A673 (cell line): Measurements from ENCODE around the gene ST6GALNAC6. TPM values are rescaled to one million over a fixed set of nuclear protein-coding genes. Genes with fewer than 3 reads are reported as not detected.

Source experiments
- BruUV-seq: library from RNA; stranded (reverse); fragments of 400-500 nt; replicated peaks from 2 replicates; lab custom pipeline; 2021; lab: Mats Ljungman, UMichigan
- CTCF ChIA-PET: fragments of 300-600 bp; sonication (Branson Sonifier 250); formaldehyde crosslinking; loops from one replicate; lab custom pipeline; 2022; ENCODE audit warnings: antibody characterized with exemption; lab: Charles Lee
- POLR2A ChIA-PET: fragments of 300-600 bp; sonication (Branson Sonifier 250); formaldehyde crosslinking; loops from one replicate; lab custom pipeline; 2022; ENCODE audit warnings: antibody characterized with exemption; ENCODE audit not compliant: low non-redundant PET; lab: Charles Lee
- DNase-seq: peaks from one replicate; pipeline ENCODE4 v3.0.0-alpha.2; 2015; ENCODE audit warnings: low spot score
- H3K27ac ChIP-seq: fragments of 200-600 bp; sonication (generic); 2 replicates; pipeline ENCODE4 v1.5.1; 2016; ENCODE audit warnings: mixed run types, low read depth, mild to moderate bottlenecking, mixed read lengths, antibody characterized with exemption, low read length; ENCODE audit not compliant: poor library complexity, severe bottlenecking
- H3K27me3 ChIP-seq: fragments of 200-600 bp; sonication (generic); replicated peaks from 2 replicates; pipeline ENCODE4 v1.6.1; 2017; ENCODE audit warnings: mixed run types, low read depth, mild to moderate bottlenecking, mixed read lengths, antibody characterized with exemption, low read length; ENCODE audit not compliant: insufficient read depth, poor library complexity
- H3K36me3 ChIP-seq: fragments of 200-600 bp; sonication (generic); 2 replicates; pipeline ENCODE4 v1.6.1; 2016; ENCODE audit warnings: mixed run types, mild to moderate bottlenecking, mixed read lengths, antibody characterized with exemption, low read length; ENCODE audit not compliant: insufficient read depth, poor library complexity, severe bottlenecking
- H3K4me1 ChIP-seq: fragments of 200-600 bp; sonication (generic); 2 replicates; pipeline ENCODE4 v1.6.1; 2017; ENCODE audit warnings: mixed run types, mild to moderate bottlenecking, mixed read lengths, antibody characterized with exemption, low read length; ENCODE audit not compliant: insufficient read depth, poor library complexity, severe bottlenecking
- H3K4me3 ChIP-seq: fragments of 200-600 bp; sonication (generic); 2 replicates; pipeline ENCODE4 v1.5.1; 2016; ENCODE audit warnings: low read depth, mixed run types, mild to moderate bottlenecking, mixed read lengths, low read length; ENCODE audit not compliant: poor library complexity, severe bottlenecking
- H3K9me3 ChIP-seq: fragments of 200-600 bp; sonication (generic); 2 replicates; pipeline ENCODE4 v1.6.1; 2016; ENCODE audit warnings: mixed run types, low read depth, mild to moderate bottlenecking, mixed read lengths, antibody characterized with exemption, low read length; ENCODE audit not compliant: poor library complexity, severe bottlenecking
- CTCF ChIP-seq: fragments of 300-800, 200-600 bp; sonication (generic); conservative IDR thresholded peaks from 2 replicates; pipeline ENCODE4 v1.5.1; 2017; ENCODE audit warnings: low read depth, mild to moderate bottlenecking, antibody characterized with exemption, low read length, moderate library complexity, mixed read lengths
- EZH2 ChIP-seq: fragments of 200-600 bp; sonication (generic); IDR thresholded peaks from 2 replicates; pipeline ENCODE4 v1.6.1; 2017; ENCODE audit warnings: borderline replicate concordance, low read depth, mild to moderate bottlenecking, mixed read lengths, antibody characterized with exemption, low read length; ENCODE audit not compliant: poor library complexity, severe bottlenecking
- intact Hi-C: fragments of 100-400 bp; cut with micrococcal nuclease; formaldehyde crosslinking; loops from one replicate; pipeline ENCODE4 v1.10.0; 2022; ENCODE audit not compliant: unreplicated experiment
- total RNA-seq: library from RNA; stranded (reverse); gene quantifications from 2 replicates; pipeline ENCODE4 v1.2.3, GENCODE V29; 2021

Gene ST6GALNAC6
- total RNA-seq, 1 experiment from 2014 or later: 34.7 TPM

GRCh38 chr9:127873886-127874285 lies 25.5 kb downstream of the ST6GALNAC6 start:
- H3K36me3 ChIP-seq: no peaks in the 10 kb centered on the region
- DNase-seq: no peak
- H3K4me3 ChIP-seq: no peak overlapping the region
- POLR2A ChIA-PET: no interaction called here
- intact Hi-C loops: no loop called here
- peaks cover 18% of the 10 kb centered on the region for H3K4me1 ChIP-seq
- H3K27ac ChIP-seq: no peak overlapping the region
- no TSS peak for BruUV-seq
- TF ChIP-seq EZH2: no peak
- no peak for TF ChIP-seq CTCF
- CTCF ChIA-PET: no interaction called here
- no peaks in the 10 kb centered on the region for H3K9me3 ChIP-seq
- H3K27me3 ChIP-seq: no peaks in the 10 kb centered on the region

- Histone ChIP-seq H3K4me3 (no peak overlapping the region), H3K27me3 (no peaks in the 10 kb centered on the region), H3K27ac (no peak overlapping the region), H3K36me3 (no peaks in the 10 kb centered on the region), H3K9me3 (no peaks in the 10 kb centered on the region), H3K4me1 (peaks cover 12% of the 10 kb centered on the region)
- ChIA-PET CTCF (no interaction called here), POLR2A (no interaction called here)
- BruUV-seq: no TSS peak
- intact Hi-C loops: no loop called here
- no peak for DNase-seq
- TF ChIP-seq CTCF (no peak), EZH2 (no peak)
These were observed 26.1 kb downstream of the ST6GALNAC6 start for GRCh38 chr9:127873223-127873691.

- CTCF ChIA-PET: interaction anchor here (0.7 kb wide), 1 partner anchor 287 kb away, joined by 3 read pairs; no protein-coding TSS in a partner anchor
- peaks cover 7% of the 10 kb centered on the region for H3K4me1 ChIP-seq
- DNase-seq: no peak
- H3K27me3 ChIP-seq: no peaks in the 10 kb centered on the region
- no TSS peak for BruUV-seq
- no peak overlapping the region for H3K4me3 ChIP-seq
- no peaks in the 10 kb centered on the region for H3K9me3 ChIP-seq
- TF ChIP-seq CTCF (no peak), EZH2 (no peak)
- POLR2A ChIA-PET: no interaction called here
- no peaks in the 10 kb centered on the region for H3K36me3 ChIP-seq
- intact Hi-C loops: no loop called here
- no peak overlapping the region for H3K27ac ChIP-seq
These were observed 26.8 kb downstream of the ST6GALNAC6 start for GRCh38 chr9:127872369-127873222.
